ENCODE results near the gene ZNRF3.
"Not testable (repeated sequence)": the region's sequence is repeated elsewhere in the genome, so short reads cannot be mapped to it uniquely, and the experiment has no call there.

The ZNRF3 gene

DNA sequence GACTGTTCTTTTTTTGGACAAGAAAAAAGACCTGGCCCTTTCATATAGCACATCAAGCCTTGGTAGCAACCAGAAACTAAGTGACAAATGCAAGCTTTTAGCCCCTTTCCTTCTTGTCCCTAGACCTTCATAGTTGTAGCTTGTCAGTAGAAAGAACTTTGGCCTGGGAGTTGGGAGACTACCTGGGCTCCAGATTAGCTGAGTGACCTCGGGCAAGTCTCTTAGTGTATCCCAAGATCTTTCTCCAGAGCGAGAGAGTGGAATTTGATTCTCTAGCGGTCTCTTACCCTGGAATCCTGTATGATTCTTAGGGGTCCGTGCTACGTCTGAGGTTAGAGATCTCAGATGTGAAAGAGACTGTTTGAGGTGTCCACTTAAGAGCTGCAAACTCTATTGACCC is 59.0 kb downstream of the ZNRF3 start:
- TF ChIP-seq, protein P1, sequence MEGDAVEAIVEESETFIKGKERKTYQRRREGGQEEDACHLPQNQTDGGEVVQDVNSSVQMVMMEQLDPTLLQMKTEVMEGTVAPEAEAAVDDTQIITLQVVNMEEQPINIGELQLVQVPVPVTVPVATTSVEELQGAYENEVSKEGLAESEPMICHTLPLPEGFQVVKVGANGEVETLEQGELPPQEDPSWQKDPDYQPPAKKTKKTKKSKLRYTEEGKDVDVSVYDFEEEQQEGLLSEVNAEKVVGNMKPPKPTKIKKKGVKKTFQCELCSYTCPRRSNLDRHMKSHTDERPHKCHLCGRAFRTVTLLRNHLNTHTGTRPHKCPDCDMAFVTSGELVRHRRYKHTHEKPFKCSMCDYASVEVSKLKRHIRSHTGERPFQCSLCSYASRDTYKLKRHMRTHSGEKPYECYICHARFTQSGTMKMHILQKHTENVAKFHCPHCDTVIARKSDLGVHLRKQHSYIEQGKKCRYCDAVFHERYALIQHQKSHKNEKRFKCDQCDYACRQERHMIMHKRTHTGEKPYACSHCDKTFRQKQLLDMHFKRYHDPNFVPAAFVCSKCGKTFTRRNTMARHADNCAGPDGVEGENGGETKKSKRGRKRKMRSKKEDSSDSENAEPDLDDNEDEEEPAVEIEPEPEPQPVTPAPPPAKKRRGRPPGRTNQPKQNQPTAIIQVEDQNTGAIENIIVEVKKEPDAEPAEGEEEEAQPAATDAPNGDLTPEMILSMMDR (conservative IDR thresholded peaks at IDR 0.05) = no peak
- no peak overlapping the region for H3K27ac ChIP-seq

DNA sequence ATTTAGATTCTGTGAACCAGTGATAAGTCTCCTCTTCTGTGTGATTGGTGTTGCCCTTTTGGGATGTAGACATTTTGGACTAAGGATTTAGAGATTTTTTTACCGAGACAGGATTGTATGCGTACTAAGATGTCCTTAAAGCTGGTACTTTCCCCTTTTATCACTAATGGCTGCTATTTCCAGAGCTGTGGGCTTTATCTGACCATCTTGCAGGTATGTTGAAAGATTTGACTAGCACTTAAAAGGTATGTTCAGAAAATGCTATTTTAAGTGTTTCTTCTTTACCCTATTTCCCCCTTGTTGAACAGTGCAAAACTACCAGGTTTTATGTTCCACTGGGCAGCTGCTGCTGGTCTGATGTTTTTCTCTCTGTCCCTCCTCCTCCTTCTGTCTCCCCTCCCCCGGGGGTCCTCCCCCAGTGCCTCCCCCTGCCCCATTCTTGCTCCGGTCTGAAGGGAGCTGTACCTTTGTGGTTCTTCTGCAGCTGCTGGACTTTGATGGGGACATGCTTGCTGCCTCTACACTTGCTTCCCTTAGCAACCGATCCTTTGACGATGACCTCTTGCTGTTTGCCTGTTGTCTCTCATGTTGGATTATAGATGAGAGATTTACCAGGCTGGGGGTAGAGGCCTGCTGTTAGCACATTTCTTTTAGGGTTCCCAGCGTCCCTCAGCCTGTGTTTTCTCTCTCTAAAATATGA is 59.6 kb downstream of the ZNRF3 start:
- no peak overlapping the region for H3K27ac ChIP-seq

DNA sequence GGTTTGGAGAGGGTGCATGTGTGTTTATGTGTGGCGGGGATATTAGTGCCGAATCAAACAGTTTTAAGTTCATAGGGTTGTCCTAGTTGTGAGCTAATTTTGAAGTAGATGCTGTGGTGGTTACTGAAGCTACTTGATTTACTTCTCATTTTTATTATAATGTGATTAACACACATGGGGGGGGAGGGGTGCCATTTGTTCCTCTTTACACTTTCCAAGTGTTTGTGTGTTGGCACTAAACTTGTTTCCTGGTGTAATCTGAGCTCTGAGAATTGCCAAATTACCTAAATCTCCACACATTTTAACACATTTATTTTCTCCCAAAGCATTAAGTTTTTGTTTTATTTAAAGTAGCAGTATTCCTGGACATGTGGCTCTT is 60.1 kb downstream of the ZNRF3 start:
- TF ChIP-seq, protein P1 (conservative IDR thresholded peaks at IDR 0.05) = no peak
- H3K27ac ChIP-seq = no peak overlapping the region

More for the DNA sequence above, 59.6 kb downstream of the ZNRF3 start:
- TF ChIP-seq, protein P1 (conservative IDR thresholded peaks at IDR 0.05) = no peak

DNA sequence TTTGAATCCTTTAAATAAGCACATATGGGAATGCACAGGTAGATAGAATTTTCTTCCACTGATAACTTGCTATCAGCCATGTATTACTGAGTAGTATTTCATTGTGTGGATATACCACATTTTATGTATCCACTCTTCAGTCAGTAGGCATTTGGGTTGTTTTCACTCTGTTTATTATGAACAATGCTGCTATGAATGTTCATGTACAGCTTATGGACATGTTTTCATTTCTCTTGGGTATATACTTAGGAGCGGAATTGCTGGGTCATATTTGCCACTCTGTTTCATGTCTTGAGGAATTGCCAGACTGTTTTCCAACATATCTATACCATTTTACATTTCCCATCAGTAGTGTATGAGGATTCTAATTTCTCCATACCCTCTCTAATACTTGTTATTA is 63.8 kb downstream of the ZNRF3 start:
- TF ChIP-seq, protein P1 (conservative IDR thresholded peaks at IDR 0.05) = no peak
- no peak overlapping the region for H3K27ac ChIP-seq

DNA sequence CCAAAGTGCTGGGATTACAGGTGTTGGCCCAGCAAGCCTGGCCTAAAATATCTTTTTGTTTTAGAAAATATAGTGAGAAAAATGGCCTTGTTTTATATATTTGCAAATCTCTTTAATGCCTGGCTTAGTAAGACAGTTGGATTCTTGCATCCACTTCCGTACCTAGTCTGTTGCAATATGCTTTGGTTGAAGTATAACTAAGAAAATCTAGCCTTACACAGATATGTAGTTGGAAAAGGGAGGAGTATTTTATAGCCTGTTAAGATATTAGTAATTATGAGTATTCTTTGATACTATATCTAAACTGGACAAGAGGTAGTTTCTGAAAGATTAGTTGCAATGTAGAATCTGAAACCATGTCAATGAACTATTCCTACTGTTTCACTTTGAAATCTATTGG is 65.1 kb downstream of the ZNRF3 start:
- TF ChIP-seq, protein P1 (conservative IDR thresholded peaks at IDR 0.05) = no peak

DNA sequence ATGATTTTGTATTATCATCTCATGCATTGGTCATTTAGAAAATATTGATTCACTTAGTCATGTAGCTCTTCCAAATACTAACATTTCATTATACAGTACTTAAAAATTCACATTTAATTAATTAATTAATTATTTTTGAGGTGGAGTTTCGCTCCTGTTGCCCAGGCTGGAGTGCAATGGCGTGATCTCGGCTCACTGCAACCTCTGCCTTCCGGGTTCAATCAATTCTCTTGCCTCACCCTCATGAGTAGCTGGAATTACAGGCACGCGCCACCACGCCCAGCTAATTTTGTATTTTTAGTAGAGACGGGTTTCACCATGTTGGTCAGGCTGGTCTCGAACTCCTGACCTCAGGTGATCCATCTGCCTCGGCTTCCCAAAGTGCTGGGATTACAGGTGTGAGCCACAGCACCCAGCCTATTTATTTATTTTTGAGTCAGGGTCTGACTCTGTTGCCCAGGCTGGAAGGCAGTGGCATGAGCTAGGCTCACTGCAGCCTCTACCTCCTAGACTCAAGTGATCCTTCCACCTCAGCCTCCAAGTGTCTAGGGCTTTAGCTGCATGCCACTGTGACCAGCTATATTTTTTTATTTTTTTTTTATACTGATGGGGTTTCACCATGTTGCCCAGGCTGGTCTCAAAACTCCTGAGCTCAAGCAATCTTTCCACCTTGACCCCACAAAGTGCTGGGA is 65.6 kb downstream of the ZNRF3 start:
- H3K27ac ChIP-seq = not testable (repeated sequence)

More for the DNA sequence above, 65.1 kb downstream of the ZNRF3 start:
- no peak overlapping the region for H3K27ac ChIP-seq

DNA sequence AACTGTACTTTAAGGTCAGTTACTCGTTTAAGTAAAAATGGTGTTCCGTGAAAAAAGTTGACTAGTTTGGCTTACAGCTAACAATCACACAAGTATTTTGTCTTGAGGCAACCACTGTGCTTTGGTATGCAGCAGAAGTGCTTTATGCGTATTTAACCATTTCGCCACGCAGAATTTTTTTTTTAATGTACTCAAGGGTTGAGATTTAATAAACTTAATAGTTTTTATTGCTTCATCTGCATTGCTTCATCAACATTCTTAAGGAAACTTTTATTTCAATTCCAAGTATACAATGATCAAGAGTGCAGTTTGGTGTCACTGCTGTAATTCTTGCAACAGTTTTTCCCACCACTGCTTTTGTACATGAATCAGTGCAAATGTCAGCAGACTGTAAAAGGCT is 66.4 kb downstream of the ZNRF3 start:
- TF ChIP-seq, protein P1 (conservative IDR thresholded peaks at IDR 0.05) = no peak
- H3K27ac ChIP-seq = no peak overlapping the region
